Coronary artery (tissue), 2 donors: ENCODE results near the gene TMCC1.
"Not testable (repeated sequence)": the region's sequence is repeated elsewhere in the genome, so short reads cannot be mapped to it uniquely, and the experiment has no call there.

Experiments
- DNase-seq: peaks from one replicate; pipeline ENCODE4 v3.0.0-alpha.2; 2017; ENCODE audit warnings: low spot score
- H3K27ac ChIP-seq, 2 donors: fragments of 200-600 bp; sonication (generic); one replicate each; pipeline ENCODE4 v1.5.1; 2016 to 2019
- H3K4me3 ChIP-seq: fragments of 200-600 bp; sonication (generic); 2 replicates; pipeline ENCODE4 v1.5.1; 2016; ENCODE audit warnings: mild to moderate bottlenecking, moderate library complexity
- CTCF ChIP-seq: fragments of 200-600 bp; sonication (generic); IDR thresholded peaks from one replicate; pipeline ENCODE4 v1.5.1; 2019; ENCODE audit warnings: antibody characterized with exemption

The TMCC1 gene

DNA sequence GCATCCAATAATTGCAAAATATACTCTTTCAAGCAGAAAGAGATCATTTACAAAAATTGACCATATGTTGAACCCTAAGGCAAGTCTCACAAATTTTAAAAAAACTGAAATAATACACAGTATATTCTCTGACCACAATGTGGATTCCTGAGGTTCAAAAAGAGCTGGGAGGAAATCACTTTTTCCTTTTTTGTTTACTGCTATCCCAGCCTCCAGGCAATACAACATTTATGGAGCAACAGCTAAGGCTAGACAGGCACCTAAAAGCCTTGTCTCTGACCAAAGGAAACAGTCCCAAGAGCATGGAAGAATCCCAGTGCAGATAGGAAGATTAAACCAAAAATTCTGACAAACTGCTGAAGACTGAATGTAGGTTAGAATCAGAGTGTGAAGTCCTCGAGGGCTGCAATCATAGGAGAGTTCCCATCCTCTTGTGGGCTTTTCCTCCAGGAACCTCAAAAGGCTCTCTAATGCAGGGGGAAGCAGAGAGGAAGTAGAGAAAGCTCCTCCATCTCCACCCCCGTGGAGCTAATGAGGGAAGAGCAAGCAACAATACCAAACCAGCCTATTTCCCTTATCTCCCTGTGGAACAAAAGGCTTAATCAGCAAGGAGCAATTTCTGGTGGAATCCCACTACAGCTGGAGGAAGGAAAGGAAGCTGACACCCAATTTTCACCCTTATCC is 57.0 kb downstream of the TMCC1 start:
- Histone ChIP-seq H3K27ac (no peak overlapping the region), H3K4me3 (no peak overlapping the region)
- TF ChIP-seq CTCF = no peak
- no peak for DNase-seq

- no peak overlapping the region for H3K27ac ChIP-seq
- H3K4me3 ChIP-seq = no peak overlapping the region
- TF ChIP-seq CTCF = no peak
- DNase-seq = no peak
Observed at GRCh38 chr3:129835198-129835597, 58.3 kb downstream of the TMCC1 start.

DNA sequence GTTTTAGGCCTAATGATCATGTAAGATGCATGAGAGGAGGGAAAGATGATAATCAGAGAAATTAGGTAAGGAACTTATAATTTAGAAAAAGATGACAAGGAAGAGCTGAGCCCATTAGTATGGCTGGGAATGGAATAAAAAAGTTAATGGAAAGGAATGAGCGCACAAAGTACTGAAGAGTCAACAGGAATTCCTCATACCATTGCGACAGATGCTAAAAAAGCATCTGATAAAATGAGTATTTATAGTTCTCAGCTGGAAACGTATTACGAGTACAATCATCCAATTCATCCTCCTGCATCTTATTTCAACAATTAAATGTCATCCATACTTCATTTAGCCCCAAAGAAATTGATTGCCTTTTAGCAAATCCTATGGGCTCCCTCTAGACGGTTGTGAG is 58.9 kb downstream of the TMCC1 start:
- TF ChIP-seq CTCF = no peak
- no peak overlapping the region for H3K27ac ChIP-seq
- H3K4me3 ChIP-seq = no peak overlapping the region
- DNase-seq = no peak

GRCh38 chr3:129831942-129832341 is 61.6 kb downstream of the TMCC1 start:
- not testable (repeated sequence) for DNase-seq, H3K27ac ChIP-seq, H3K4me3 ChIP-seq

DNA sequence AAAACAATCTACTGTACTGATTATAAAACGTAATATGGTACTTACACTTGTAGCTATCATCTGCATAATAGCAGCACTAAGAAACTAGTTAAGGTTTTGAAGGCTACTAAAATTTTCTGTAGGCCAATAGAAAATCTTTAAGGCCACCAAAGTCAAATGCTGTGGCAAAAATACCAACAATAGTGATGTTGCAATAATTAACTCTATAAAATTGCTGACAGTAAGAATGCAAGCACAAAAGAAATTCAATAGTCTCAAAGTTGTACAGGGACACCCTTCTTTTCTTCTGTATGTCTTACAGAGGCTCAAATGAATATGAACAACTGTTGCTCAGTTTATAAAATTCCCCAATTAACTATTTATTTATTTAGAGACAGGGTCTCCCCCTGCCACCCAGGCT is 62.0 kb downstream of the TMCC1 start:
- Histone ChIP-seq H3K27ac (no peak overlapping the region), H3K4me3 (no peak overlapping the region)
- TF ChIP-seq CTCF = no peak
- no peak for DNase-seq

- TF ChIP-seq CTCF = peak; percentile 51
- Histone ChIP-seq H3K27ac (peak overlapping the region in 1 of 2 donors; percentile 39), H3K4me3 (no peak overlapping the region)
- no peak for DNase-seq
Observed at GRCh38 chr3:129829640-129830039, 63.9 kb downstream of the TMCC1 start.

- Histone ChIP-seq H3K4me3 (no peak overlapping the region), H3K27ac (no peak overlapping the region)
- DNase-seq = no peak
- no peak for TF ChIP-seq CTCF
Observed at GRCh38 chr3:129827765-129828164, 65.7 kb downstream of the TMCC1 start.
